ENCODE data around the gene LAMP2.
"Not testable (repeated sequence)": the region's sequence is repeated elsewhere in the genome, so short reads cannot be mapped to it uniquely, and the experiment has no call there.

Gene LAMP2

DNA sequence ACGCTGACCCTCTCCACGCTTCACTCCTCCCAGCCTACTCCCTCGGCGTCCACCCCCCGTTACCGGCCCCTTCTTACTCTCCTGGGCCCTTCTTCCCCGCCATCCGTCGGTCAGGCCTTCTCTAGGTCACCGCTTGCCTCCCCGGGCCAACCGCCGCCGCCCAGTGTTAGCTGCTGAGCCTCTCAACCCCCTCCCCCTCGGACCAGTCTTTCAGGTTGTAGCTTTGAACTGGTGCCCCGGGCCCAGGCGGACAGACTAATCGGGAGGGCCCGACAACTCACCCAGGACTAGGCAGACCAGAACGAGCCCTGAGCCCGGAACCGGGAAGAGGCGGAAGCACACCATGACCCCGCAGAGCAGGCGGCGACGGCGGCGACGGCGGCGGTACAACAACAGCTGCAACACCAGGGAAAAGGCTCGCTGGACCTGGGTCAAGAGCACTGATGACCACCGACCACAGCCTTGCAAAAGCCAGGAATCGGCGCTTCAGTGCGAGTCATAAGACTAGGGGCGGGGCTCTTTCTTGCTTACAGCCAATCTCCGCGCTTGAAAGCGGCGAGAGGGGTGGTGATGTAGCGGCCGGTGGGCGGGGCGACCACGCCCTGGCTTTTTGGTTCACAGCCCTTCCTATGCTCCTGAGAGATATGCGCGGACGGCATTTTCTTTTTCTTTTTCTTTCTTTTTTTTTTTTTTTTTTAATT, at the start of gene LAMP2:
Gene LAMP2 (minus strand): TSS at position 472 of the 701 bp plus-strand sequence. CDS start 127 bp downstream, at position 345.
- Histone ChIP-seq H3K27ac (ENCODE audit: low read depth, low read length) (peak within 1 kb of the TSS; percentile 79; the same call in 1 of the 2 replicates), H3K27me3 (ENCODE audit: control insufficient read depth, insufficient read depth, low read length) (no peaks in the 10 kb centered on the region), H3K4me1 (ENCODE audit: control insufficient read depth, insufficient read depth, low read length) (peaks cover 5% of the 10 kb centered on the region; the same call in 1 of the 2 replicates)

DNA sequence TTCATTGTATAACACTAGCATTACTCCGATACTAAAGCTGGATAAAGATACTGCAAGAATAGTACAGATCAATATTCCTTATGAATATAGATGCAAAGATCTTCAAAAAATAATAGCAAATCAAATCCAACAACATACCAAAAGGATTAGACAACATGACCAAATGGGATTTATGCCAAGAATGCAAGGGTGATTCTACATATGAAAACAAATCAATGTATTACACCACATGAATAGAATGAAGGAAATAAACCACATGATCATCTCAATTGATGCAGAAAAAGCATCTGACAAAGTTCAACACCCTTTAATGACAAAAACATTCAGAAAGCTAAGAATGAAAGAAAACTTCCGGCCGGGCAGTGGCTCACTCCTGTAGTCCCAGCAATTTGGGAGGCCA, 48.8 kb upstream of the LAMP2 start:
- Histone ChIP-seq H3K36me3 (ENCODE audit: control insufficient read depth, insufficient read depth, low read length) (no peaks in the 10 kb centered on the region), H3K27me3 (ENCODE audit: control insufficient read depth, insufficient read depth, low read length) (no peaks in the 10 kb centered on the region), H3K4me3 (ENCODE audit: low read depth, low read length) (no peak overlapping the region), H3K27ac (ENCODE audit: low read depth, low read length) (no peak overlapping the region), H3K4me1 (ENCODE audit: control insufficient read depth, insufficient read depth, low read length) (peaks cover 7% of the 10 kb centered on the region), H3K9me3 (ENCODE audit: control insufficient read depth, insufficient read depth, low read depth, low read length) (no peaks in the 10 kb centered on the region), H3K9ac (ENCODE audit: low read length) (no peak overlapping the region)

More for the DNA sequence above, at the start of gene LAMP2:
- Histone ChIP-seq H3K4me3 (ENCODE audit: low read depth, low read length) (peak within 1 kb of the TSS; percentile 97), H3K9ac (ENCODE audit: low read length) (peak within 1 kb of the TSS; percentile 93), H3K9me3 (ENCODE audit: control insufficient read depth, insufficient read depth, low read depth, low read length) (no peaks in the 10 kb centered on the region), H3K36me3 (ENCODE audit: control insufficient read depth, insufficient read depth, low read length) (no peaks in the 10 kb centered on the region)

DNA sequence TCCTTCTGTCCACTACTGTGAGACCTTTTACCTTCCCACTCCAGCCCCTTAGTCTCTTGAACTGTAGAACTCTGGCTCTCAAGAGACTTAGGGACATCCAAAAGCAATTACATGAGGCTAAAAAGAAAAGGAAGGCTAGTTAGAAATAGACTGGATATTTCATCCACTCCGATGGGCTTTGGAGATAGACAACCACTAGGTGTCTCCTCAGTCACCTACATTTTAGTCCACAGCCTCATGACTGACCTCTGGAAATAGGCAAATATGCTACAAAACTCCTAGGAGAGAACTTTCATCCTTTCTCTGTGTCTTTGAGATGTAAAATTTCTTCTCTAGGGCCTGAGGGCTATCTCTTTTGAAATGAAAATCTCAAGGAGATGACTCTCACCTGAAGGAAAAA, 45.1 kb upstream of the LAMP2 start:
- H3K27ac ChIP-seq (ENCODE audit: low read depth, low read length): peak overlapping the region; percentile 64; the same call in 1 of the 2 replicates
- no peaks in the 10 kb centered on the region for H3K9me3 ChIP-seq (ENCODE audit: control insufficient read depth, insufficient read depth, low read depth, low read length)
- H3K36me3 ChIP-seq (ENCODE audit: control insufficient read depth, insufficient read depth, low read length): no peaks in the 10 kb centered on the region
- no peak overlapping the region for H3K4me3 ChIP-seq (ENCODE audit: low read depth, low read length)
- peak overlapping the region; percentile 54 for H3K9ac ChIP-seq (ENCODE audit: low read length)
- no peaks in the 10 kb centered on the region for H3K27me3 ChIP-seq (ENCODE audit: control insufficient read depth, insufficient read depth, low read length)
- peaks cover 11% of the 10 kb centered on the region for H3K4me1 ChIP-seq (ENCODE audit: control insufficient read depth, insufficient read depth, low read length)

DNA sequence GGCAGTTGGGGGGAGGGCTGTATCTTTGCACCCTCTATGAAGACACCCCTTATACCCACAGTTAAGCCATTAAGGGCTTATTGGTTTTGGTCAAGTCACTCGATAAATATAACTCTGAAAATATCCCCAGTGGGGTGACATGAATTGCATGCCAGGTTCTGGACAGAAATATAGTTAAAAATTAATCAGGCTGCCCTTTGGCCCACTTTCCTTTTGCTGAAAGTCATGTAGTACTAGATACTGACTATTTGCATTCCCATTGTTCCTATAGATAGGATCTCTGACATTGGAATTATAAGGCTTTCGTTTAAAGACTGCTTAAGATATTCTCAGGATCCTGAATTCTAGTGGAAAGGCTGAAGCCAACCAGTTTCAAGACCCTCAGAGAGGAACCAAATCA, 43.5 kb upstream of the LAMP2 start:
- no peak overlapping the region for H3K9ac ChIP-seq (ENCODE audit: low read length)
- no peaks in the 10 kb centered on the region for H3K27me3 ChIP-seq (ENCODE audit: control insufficient read depth, insufficient read depth, low read length)
- peaks cover 11% of the 10 kb centered on the region for H3K4me1 ChIP-seq (ENCODE audit: control insufficient read depth, insufficient read depth, low read length)
- no peaks in the 10 kb centered on the region for H3K36me3 ChIP-seq (ENCODE audit: control insufficient read depth, insufficient read depth, low read length)
- no peaks in the 10 kb centered on the region for H3K9me3 ChIP-seq (ENCODE audit: control insufficient read depth, insufficient read depth, low read depth, low read length)
- H3K27ac ChIP-seq (ENCODE audit: low read depth, low read length): no peak overlapping the region
- no peak overlapping the region for H3K4me3 ChIP-seq (ENCODE audit: low read depth, low read length)

DNA sequence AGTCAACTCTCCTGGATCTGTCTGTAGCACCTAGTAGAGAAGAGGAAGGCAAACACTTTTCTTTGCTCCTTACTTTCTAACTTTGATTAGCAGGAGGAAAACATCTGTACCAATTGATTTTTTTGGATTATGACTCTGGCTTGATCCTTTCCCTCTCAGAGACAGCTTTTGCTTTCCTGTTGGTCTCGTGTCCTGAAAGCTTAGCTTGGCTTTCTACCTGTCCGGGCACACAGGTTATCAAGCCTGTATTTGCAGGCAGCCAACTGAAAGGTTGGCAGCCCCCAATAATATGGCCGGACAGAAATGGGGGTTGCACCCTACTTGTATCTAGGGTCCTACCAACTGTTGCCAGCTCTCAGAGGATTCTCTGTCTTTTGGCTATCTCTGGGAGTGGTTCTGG, 43.1 kb upstream of the LAMP2 start:
- Histone ChIP-seq H3K36me3 (ENCODE audit: control insufficient read depth, insufficient read depth, low read length) (no peaks in the 10 kb centered on the region), H3K27ac (ENCODE audit: low read depth, low read length) (no peak overlapping the region), H3K9ac (ENCODE audit: low read length) (no peak overlapping the region)

DNA sequence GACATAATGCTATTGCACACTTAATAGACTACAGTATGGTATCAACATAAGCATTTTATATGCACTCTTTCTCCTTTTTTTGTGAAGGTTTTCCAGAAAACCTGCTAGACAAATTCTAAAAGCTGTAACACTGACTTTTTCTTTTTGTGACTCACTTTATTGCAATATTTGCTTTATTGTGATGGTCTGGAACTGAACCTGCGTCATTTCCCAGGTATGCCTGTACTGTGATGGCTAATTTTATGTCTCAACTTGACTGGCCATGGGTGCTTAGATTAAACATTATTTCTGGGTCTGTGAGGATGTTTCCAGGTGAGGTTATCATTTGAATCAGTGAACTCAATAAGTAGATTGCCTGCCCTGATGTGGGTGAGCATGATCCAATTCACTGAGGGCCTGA, 35.5 kb upstream of the LAMP2 start:
- Histone ChIP-seq H3K4me1 (ENCODE audit: control insufficient read depth, insufficient read depth, low read length) (no peaks in the 10 kb centered on the region), H3K36me3 (ENCODE audit: control insufficient read depth, insufficient read depth, low read length) (no peaks in the 10 kb centered on the region), H3K9ac (ENCODE audit: low read length) (no peak overlapping the region), H3K9me3 (ENCODE audit: control insufficient read depth, insufficient read depth, low read depth, low read length) (no peaks in the 10 kb centered on the region), H3K27me3 (ENCODE audit: control insufficient read depth, insufficient read depth, low read length) (no peaks in the 10 kb centered on the region; the same call in 1 of the 2 replicates), H3K4me3 (ENCODE audit: low read depth, low read length) (no peak overlapping the region), H3K27ac (ENCODE audit: low read depth, low read length) (no peak overlapping the region)

More for the DNA sequence above, 43.1 kb upstream of the LAMP2 start:
- Histone ChIP-seq H3K4me3 (ENCODE audit: low read depth, low read length) (no peak overlapping the region), H3K9me3 (ENCODE audit: control insufficient read depth, insufficient read depth, low read depth, low read length) (no peaks in the 10 kb centered on the region), H3K4me1 (ENCODE audit: control insufficient read depth, insufficient read depth, low read length) (peaks cover 11% of the 10 kb centered on the region), H3K27me3 (ENCODE audit: control insufficient read depth, insufficient read depth, low read length) (no peaks in the 10 kb centered on the region)

DNA sequence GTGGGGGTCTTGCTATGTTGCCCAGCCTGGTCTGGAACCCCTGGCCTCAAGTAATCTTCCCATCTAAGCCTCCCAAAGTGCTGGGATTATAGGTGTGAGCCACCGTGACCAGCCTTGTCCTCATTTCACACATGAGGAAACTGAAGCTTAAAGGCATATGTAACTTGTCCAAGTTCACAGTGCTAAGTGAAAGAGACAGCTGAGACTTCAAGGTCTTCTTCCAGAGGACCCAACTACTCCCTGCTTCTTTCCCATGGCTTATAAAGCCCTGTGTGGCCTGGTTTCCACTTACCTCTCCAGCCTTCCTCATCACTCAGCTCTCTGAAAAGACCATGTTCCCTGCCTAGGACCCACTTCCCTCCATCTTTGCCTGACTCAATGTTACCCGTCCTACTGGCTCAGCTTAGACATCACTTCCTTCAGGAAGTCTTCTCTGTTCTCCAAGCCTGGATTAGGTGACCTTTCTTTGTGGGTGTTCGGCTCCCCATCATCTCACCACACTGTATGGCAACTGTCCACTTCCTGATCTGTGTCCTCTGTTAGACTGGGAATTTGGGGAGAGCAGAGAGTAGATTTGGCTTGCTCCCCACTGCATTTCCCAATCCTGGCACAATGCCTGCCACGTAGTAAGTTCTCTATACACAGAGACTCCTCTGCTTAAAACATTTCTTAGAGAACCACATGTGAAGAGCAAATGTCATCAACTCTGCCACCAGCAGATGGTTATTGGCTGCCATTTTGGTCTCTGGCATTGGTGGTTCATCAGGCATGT, 30.4 kb upstream of the LAMP2 start:
- no peak overlapping the region for H3K4me3 ChIP-seq (ENCODE audit: low read depth, low read length)
- no peak overlapping the region for H3K9ac ChIP-seq (ENCODE audit: low read length)
- H3K4me1 ChIP-seq (ENCODE audit: control insufficient read depth, insufficient read depth, low read length): no peaks in the 10 kb centered on the region
- H3K27me3 ChIP-seq (ENCODE audit: control insufficient read depth, insufficient read depth, low read length): no peaks in the 10 kb centered on the region; the same call in 1 of the 2 replicates
- H3K9me3 ChIP-seq (ENCODE audit: control insufficient read depth, insufficient read depth, low read depth, low read length): no peaks in the 10 kb centered on the region
- no peaks in the 10 kb centered on the region for H3K36me3 ChIP-seq (ENCODE audit: control insufficient read depth, insufficient read depth, low read length)
- no peak overlapping the region for H3K27ac ChIP-seq (ENCODE audit: low read depth, low read length)

DNA sequence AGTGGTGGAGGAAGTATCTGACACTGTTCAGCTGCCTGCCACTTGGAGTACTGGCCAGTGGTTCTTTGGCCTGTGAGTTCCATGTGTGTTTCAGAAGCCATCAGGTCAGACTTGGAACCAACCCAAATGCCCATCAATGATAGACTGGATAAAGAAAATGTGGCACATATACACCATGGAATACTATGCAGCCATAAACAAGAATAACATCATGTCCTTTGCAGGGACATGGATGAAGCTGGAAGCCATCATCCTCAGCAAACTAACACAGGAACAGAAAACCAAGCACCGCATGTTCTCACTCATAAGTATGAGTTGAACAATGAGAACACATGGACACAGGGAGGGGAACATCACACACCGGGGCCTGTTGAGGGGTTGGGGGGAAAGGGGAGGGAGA, 21.0 kb upstream of the LAMP2 start:
- H3K4me1 ChIP-seq (ENCODE audit: control insufficient read depth, insufficient read depth, low read length); H3K27me3 ChIP-seq (ENCODE audit: control insufficient read depth, insufficient read depth, low read length); H3K27ac ChIP-seq (ENCODE audit: low read depth, low read length); H3K9ac ChIP-seq (ENCODE audit: low read length); H3K9me3 ChIP-seq (ENCODE audit: control insufficient read depth, insufficient read depth, low read depth, low read length); H3K36me3 ChIP-seq (ENCODE audit: control insufficient read depth, insufficient read depth, low read length); H3K4me3 ChIP-seq (ENCODE audit: low read depth, low read length): not testable (repeated sequence)

DNA sequence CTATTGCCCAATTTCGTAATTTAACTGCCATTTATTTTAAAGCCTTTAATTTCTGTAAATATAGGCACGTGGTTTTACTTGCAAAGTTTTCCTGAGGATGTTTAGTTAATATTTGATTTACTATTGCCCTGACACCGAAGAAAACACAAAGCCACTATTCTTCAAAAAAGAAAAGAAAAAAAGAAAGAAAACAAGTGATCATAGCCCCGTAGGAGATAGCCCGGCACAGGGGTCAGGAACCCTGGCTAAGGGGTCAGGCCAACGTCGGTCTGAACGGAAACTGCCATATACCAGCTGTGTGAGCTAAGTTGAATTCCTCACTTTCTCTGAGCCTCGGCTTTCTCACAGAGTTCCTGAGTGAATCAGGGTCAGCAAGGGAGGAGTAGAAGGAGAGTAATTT, 17.7 kb upstream of the LAMP2 start:
- no peak overlapping the region for H3K27ac ChIP-seq (ENCODE audit: low read depth, low read length)
- H3K9ac ChIP-seq (ENCODE audit: low read length): no peak overlapping the region
- no peaks in the 10 kb centered on the region for H3K27me3 ChIP-seq (ENCODE audit: control insufficient read depth, insufficient read depth, low read length)
- H3K36me3 ChIP-seq (ENCODE audit: control insufficient read depth, insufficient read depth, low read length): no peaks in the 10 kb centered on the region
- H3K9me3 ChIP-seq (ENCODE audit: control insufficient read depth, insufficient read depth, low read depth, low read length): no peaks in the 10 kb centered on the region
- H3K4me3 ChIP-seq (ENCODE audit: low read depth, low read length): no peak overlapping the region
- H3K4me1 ChIP-seq (ENCODE audit: control insufficient read depth, insufficient read depth, low read length): 0 out of 2 replicates have a peak, but pooled peaks cover 4% of the 10 kb centered on the region

DNA sequence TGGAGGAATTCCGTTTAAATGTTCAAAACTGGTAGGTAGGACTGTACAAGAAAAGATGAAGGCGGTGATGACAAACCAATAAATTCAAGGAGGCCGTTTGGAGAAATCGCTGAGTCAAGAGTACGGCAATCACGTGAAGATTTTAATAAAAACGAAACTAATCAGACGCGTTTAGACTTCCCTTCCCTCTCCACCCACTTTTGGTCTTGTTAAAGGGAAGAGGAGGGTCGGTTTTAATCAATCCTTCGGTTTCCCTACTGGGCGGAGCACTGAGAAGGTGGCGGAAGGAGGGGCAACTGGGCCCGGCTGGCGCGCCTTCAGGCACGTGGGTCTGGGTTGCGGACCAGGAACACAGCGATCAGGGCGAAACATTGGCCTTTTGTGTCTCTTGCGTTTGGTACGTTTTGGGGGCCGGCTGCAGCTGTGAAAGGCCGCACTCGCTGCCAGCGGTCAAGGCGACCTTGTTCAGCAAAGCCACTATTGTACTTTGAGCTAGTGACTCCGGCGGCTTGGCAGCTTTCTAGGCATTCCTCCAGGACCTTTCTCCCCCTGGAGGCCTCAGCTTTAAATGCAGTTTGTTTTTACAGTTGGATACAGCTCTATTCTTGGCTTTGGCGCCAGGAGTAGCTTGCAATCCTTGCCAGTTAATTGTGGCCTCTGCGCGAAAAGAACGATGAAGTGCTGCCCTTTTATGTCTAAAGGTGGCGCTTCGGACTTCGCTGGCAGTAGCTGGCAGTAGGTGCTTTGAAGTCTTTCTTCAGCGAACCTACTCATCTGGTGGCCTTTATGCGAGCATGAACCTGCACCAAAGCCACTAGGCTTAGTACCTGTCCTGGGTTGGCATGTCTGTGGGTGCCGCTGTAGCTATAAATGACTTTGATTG, 16.8 kb upstream of the LAMP2 start:
- Histone ChIP-seq H3K4me1 (ENCODE audit: control insufficient read depth, insufficient read depth, low read length) (0 out of 2 replicates have a peak, but pooled peaks cover 4% of the 10 kb centered on the region), H3K9me3 (ENCODE audit: control insufficient read depth, insufficient read depth, low read depth, low read length) (no peaks in the 10 kb centered on the region), H3K27ac (ENCODE audit: low read depth, low read length) (peak overlapping the region; percentile 15; the same call in 1 of the 2 replicates), H3K4me3 (ENCODE audit: low read depth, low read length) (peak overlapping the region; percentile 51), H3K27me3 (ENCODE audit: control insufficient read depth, insufficient read depth, low read length) (no peaks in the 10 kb centered on the region), H3K36me3 (ENCODE audit: control insufficient read depth, insufficient read depth, low read length) (no peaks in the 10 kb centered on the region), H3K9ac (ENCODE audit: low read length) (peak overlapping the region; percentile 61)

Measured in HUES6 (cell line).